GM23248 (cell line): ENCODE results near the gene DACH1.

ENCODE experiments used
- EZH2 ChIP-seq: fragments of 200-600 bp; sonication (generic); IDR thresholded peaks from 2 replicates; pipeline ENCODE4 v1.6.1; 2018; ENCODE audit warnings: antibody characterized with exemption, mild to moderate bottlenecking; ENCODE audit not compliant: insufficient read depth, poor library complexity, severe bottlenecking
- EZH2phosphoT487 ChIP-seq: fragments of 200-600 bp; sonication (generic); IDR thresholded peaks from 2 replicates; pipeline ENCODE4 v1.6.1; 2018; ENCODE audit warnings: antibody characterized with exemption, moderate library complexity, mild to moderate bottlenecking, low read depth; ENCODE audit not compliant: insufficient read depth

- TF ChIP-seq EZH2 (no peak), EZH2phosphoT487 (no peak)
These were observed 96.3 kb downstream of the DACH1 start for GRCh38 chr13:71770710-71771109.
